IMR-90 (cell line): ENCODE data around the gene RAET1E.
A peak's percentile ranks its signal among the peaks of the same experiment; 100 is the strongest.

Experiments used
- CEBPB ChIP-seq: IDR thresholded peaks from 2 replicates; pipeline ENCODE4 v1.6.1; 2012; ENCODE audit warnings: low read depth, low read length, improper control_type of control experiment
- CHD1 ChIP-seq: IDR thresholded peaks from 2 replicates; pipeline ENCODE4 v1.6.1; 2012; ENCODE audit warnings: low read depth, low read length, improper control_type of control experiment
- CTCF ChIP-seq: conservative IDR thresholded peaks from 2 replicates; pipeline ENCODE4 v1.5.1; 2012; ENCODE audit warnings: mild to moderate bottlenecking, low read depth, low read length, improper control_type of control experiment
- POLR2A ChIP-seq: IDR thresholded peaks from 2 replicates; pipeline ENCODE4 v1.6.1; 2012; ENCODE audit warnings: mild to moderate bottlenecking, low read depth, low read length

GRCh38 chr6:149859368-149859767 is 38.5 kb downstream of the RAET1E start:
- TF ChIP-seq CHD1 (no peak), CTCF (no peak), CEBPB (peak; percentile 91), POLR2A (no peak)
